ENCODE data around the gene RPS6KB2.

Gene RPS6KB2

DNA sequence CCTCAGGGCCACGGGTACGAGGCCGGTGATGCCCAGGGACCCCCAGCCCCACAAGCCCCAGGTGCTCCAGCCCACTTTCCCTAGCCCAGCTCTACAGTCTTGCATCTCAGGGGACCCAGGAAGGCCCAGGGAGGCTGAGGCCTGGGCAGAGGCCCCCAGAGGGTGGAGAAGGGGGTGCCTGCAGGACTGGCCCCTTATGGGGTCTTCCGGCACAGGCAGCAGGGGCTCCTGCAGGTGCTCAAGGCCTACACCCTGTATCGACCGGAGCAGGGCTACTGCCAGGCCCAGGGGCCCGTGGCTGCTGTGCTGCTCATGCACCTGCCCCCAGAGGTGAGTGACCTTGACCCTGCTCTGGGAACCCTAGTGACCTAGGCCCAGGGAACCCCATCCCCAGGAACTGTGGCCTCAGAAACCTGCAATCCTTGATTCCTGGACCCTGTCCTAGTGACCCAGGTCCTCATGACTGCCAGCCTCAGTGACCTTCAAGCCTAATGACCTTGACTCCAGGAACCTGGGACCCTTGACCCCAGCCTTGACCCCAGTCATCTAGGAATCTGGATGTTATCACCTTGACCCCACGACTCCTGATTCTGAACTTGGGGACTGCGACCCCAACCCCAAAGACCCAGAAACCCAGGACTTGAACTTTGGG is 22.5 kb upstream of the RPS6KB2 start:
- H3K18ac ChIP-seq (ENCODE audit: low read length) = no peak overlapping the region
- no peak overlapping the region for H3K4me3 ChIP-seq (ENCODE audit: low read depth, low read length)
- no peak overlapping the region for H3K4ac ChIP-seq (ENCODE audit: low read depth, low read length)
- DNase-seq = no peak
- H3K4me2 ChIP-seq (ENCODE audit: low read length) = no peak overlapping the region
- no peak overlapping the region for H2AK5ac ChIP-seq (ENCODE audit: low read length)
- H3K23ac ChIP-seq (ENCODE audit: low read length) = no peak overlapping the region
- H3K27me3 ChIP-seq (ENCODE audit: insufficient read depth, low read length) = no peaks in the 10 kb centered on the region
- no peak overlapping the region for H4K12ac ChIP-seq (ENCODE audit: low read depth, low read length)
- H3K79me1 ChIP-seq (ENCODE audit: low read length) = peaks cover 10% of the 10 kb centered on the region
- no peak overlapping the region for H2AFZ ChIP-seq (ENCODE audit: insufficient read depth, low read length, poor library complexity)
- no peak overlapping the region for H4K91ac ChIP-seq (ENCODE audit: low read depth, low read length)
- no peak overlapping the region for H2BK120ac ChIP-seq (ENCODE audit: insufficient read depth, low read length, poor library complexity)
- no CpG with 5 or more reads among the region's 9 CpGs for WGBS (ENCODE audit: extremely low coverage, insufficient coverage, insufficient read length)
- peaks cover 5 to 9% of the 10 kb centered on the region in 2 experiments for H3K4me1 ChIP-seq (ENCODE audit: control insufficient read depth in 1 of 2, insufficient read depth in 2 of 2, low read length in 2 of 2)
- no peak overlapping the region for H4K8ac ChIP-seq (ENCODE audit: low read depth, low read length)
- H3K9me3 ChIP-seq (ENCODE audit: insufficient read depth, low read depth, low read length) = no peaks in the 10 kb centered on the region
- H3K36me3 ChIP-seq (ENCODE audit: control insufficient read depth in 1 of 2, insufficient read depth in 2 of 2, low read length in 2 of 2) = no peaks in the 10 kb centered on the region
- H2BK12ac ChIP-seq (ENCODE audit: low read length) = no peak overlapping the region
- peaks cover 10% of the 10 kb centered on the region for H3K79me2 ChIP-seq (ENCODE audit: control insufficient read depth, insufficient read depth, low read length, poor library complexity)
- H3K14ac ChIP-seq (ENCODE audit: low read length) = no peak overlapping the region
- no peak overlapping the region for H2BK5ac ChIP-seq (ENCODE audit: low read depth, low read length, poor library complexity)
- H3K9ac ChIP-seq (ENCODE audit: low read length) = no peak overlapping the region
- no peak overlapping the region for H3K27ac ChIP-seq (ENCODE audit: low read depth, low read length)

DNA sequence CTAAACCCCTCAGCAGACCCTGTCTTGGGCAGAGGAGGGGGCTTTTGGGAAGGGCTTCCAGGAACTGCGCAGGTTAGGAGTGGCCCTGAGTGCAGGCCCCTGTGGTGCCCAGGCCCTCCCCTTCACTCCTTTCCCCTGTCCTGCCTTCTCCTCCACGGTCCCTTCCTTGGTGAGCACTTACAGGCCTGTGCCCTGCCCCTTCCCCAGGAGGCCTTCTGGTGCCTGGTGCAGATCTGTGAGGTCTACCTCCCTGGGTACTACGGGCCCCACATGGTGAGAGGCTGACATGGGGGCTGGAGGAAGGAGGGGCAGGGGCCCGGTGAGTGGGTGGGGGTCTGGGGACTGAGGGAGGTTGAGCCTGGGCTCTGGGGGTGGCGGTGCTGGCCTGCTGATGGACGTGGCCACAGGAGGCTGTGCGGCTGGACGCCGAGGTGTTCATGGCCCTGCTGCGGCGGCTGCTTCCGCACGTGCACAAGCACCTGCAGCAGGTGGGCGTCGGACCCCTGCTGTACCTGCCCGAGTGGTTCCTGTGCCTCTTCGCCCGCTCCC is 21.8 kb upstream of the RPS6KB2 start:
- Histone ChIP-seq H3K4me2 (ENCODE audit: low read length) (no peak overlapping the region), H4K91ac (ENCODE audit: low read depth, low read length) (no peak overlapping the region)

DNA sequence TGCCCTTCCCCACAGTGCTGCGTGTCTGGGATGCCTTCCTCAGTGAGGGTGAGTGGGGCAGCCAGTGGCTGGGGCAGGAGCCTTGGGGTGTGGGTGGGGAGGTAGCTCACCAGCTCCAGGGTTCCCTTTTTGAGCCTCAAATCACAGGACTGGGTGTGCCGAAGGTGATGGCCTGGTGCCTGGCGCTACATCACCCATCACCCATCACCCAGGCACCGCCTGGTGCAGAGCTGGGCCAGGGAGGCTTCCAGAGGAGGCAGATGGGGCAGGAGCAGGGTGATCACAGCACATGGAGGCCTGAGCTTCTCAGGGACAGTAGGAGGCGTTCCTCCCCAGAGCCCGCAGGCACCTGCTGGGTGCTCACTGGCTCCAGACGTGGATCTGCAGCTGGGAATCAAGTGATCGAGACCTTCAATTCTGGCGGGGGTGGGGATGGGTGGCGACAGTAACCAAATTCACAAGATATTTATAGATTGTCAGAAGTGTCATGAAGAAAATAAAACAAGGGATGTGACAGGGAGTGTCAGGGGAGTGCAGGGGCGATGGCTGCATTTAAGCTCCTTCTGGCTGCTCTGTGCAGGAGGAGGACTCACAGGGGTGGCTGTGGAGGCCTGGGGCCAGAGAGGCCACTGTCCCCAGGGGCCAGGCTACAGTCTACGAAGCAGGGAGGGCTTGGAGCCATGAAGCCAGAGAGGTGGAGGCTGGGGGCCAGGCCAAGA is 21.2 kb upstream of the RPS6KB2 start:
- Histone ChIP-seq H3K79me2 (ENCODE audit: control insufficient read depth, insufficient read depth, low read length, poor library complexity) (peaks cover under 1% of the 10 kb centered on the region), H2BK12ac (ENCODE audit: low read length) (no peak overlapping the region), H3K9ac (ENCODE audit: low read length) (no peak overlapping the region), H3K18ac (ENCODE audit: low read length) (no peak overlapping the region), H3K79me1 (ENCODE audit: low read length) (peaks cover under 1% of the 10 kb centered on the region), H4K91ac (ENCODE audit: low read depth, low read length) (no peak overlapping the region), H3K14ac (ENCODE audit: low read length) (no peak overlapping the region), H3K4ac (ENCODE audit: low read depth, low read length) (no peak overlapping the region), H3K23ac (ENCODE audit: low read length) (no peak overlapping the region), H2BK5ac (ENCODE audit: low read depth, low read length, poor library complexity) (no peak overlapping the region), H3K36me3 (ENCODE audit: control insufficient read depth in 1 of 2, insufficient read depth in 2 of 2, low read length in 2 of 2) (no peaks in the 10 kb centered on the region), H4K12ac (ENCODE audit: low read depth, low read length) (no peak overlapping the region), H3K4me1 (ENCODE audit: control insufficient read depth in 1 of 2, insufficient read depth in 2 of 2, low read length in 2 of 2) (peaks cover under 1 to 4% of the 10 kb centered on the region in 2 experiments), H2AK5ac (ENCODE audit: low read length) (no peak overlapping the region), H3K27me3 (ENCODE audit: insufficient read depth, low read length) (no peaks in the 10 kb centered on the region), H3K4me2 (ENCODE audit: low read length) (no peak overlapping the region), H3K4me3 (ENCODE audit: low read depth, low read length) (no peak overlapping the region), H3K27ac (ENCODE audit: low read depth, low read length) (no peak overlapping the region), H3K9me3 (ENCODE audit: insufficient read depth, low read depth, low read length) (no peaks in the 10 kb centered on the region), H2BK120ac (ENCODE audit: insufficient read depth, low read length, poor library complexity) (no peak overlapping the region), H2AFZ (ENCODE audit: insufficient read depth, low read length, poor library complexity) (no peak overlapping the region), H4K8ac (ENCODE audit: low read depth, low read length) (no peak overlapping the region)
- no CpG with 5 or more reads among the region's 12 CpGs for WGBS (ENCODE audit: extremely low coverage, insufficient coverage, insufficient read length)
- DNase-seq = peak in 1 of 2 donors; percentile 18

More for the DNA sequence above, 21.8 kb upstream of the RPS6KB2 start:
- Histone ChIP-seq H2BK120ac (ENCODE audit: insufficient read depth, low read length, poor library complexity) (no peak overlapping the region), H3K4me1 (ENCODE audit: control insufficient read depth in 1 of 2, insufficient read depth in 2 of 2, low read length in 2 of 2) (peaks cover 3 to 6% of the 10 kb centered on the region in 2 experiments), H3K4me3 (ENCODE audit: low read depth, low read length) (no peak overlapping the region), H3K9me3 (ENCODE audit: insufficient read depth, low read depth, low read length) (no peaks in the 10 kb centered on the region), H2BK12ac (ENCODE audit: low read length) (no peak overlapping the region), H4K12ac (ENCODE audit: low read depth, low read length) (no peak overlapping the region), H2AFZ (ENCODE audit: insufficient read depth, low read length, poor library complexity) (no peak overlapping the region), H3K36me3 (ENCODE audit: control insufficient read depth in 1 of 2, insufficient read depth in 2 of 2, low read length in 2 of 2) (no peaks in the 10 kb centered on the region), H2BK5ac (ENCODE audit: low read depth, low read length, poor library complexity) (no peak overlapping the region), H3K27ac (ENCODE audit: low read depth, low read length) (no peak overlapping the region), H3K4ac (ENCODE audit: low read depth, low read length) (no peak overlapping the region), H3K14ac (ENCODE audit: low read length) (no peak overlapping the region), H3K9ac (ENCODE audit: low read length) (no peak overlapping the region), H3K23ac (ENCODE audit: low read length) (no peak overlapping the region), H3K79me2 (ENCODE audit: control insufficient read depth, insufficient read depth, low read length, poor library complexity) (peaks cover 3% of the 10 kb centered on the region), H3K79me1 (ENCODE audit: low read length) (peaks cover 5% of the 10 kb centered on the region), H4K8ac (ENCODE audit: low read depth, low read length) (no peak overlapping the region), H3K27me3 (ENCODE audit: insufficient read depth, low read length) (no peaks in the 10 kb centered on the region), H2AK5ac (ENCODE audit: low read length) (no peak overlapping the region), H3K18ac (ENCODE audit: low read length) (no peak overlapping the region)
- DNase-seq = no peak
- WGBS (ENCODE audit: extremely low coverage, insufficient coverage, insufficient read length) = no CpG with 5 or more reads among the region's 18 CpGs

DNA sequence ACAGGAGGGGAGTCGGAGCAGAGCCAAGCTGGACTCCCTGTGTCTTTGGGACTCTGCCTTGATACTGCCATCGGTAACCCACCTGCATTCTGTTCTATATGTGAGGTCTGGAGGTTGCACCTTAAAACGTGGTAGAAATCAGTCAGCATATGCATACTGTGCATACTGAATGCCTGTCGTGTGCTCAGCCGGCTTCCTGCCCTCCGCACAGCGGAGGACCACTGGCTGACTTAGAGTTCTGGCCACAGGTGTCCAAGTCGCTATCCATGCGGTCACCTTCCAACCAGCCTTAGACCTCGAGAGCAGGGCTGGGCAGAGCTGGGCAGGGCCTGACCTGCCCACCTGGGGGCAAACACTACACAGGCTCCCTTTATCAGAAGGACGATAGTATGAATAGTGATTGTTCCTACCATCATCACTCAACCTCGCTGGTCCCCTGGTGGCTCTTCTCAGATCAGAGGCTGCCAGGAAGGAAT is 20.6 kb upstream of the RPS6KB2 start:
- Histone ChIP-seq H3K9ac (ENCODE audit: low read length) (no peak overlapping the region), H3K4me1 (ENCODE audit: control insufficient read depth in 1 of 2, insufficient read depth in 2 of 2, low read length in 2 of 2) (peaks cover 0 to 3% of the 10 kb centered on the region in 2 experiments), H4K91ac (ENCODE audit: low read depth, low read length) (no peak overlapping the region), H3K4ac (ENCODE audit: low read depth, low read length) (no peak overlapping the region), H3K4me2 (ENCODE audit: low read length) (no peak overlapping the region), H3K27ac (ENCODE audit: low read depth, low read length) (no peak overlapping the region), H3K23ac (ENCODE audit: low read length) (no peak overlapping the region), H3K79me1 (ENCODE audit: low read length) (no peaks in the 10 kb centered on the region), H2BK12ac (ENCODE audit: low read length) (no peak overlapping the region), H4K8ac (ENCODE audit: low read depth, low read length) (no peak overlapping the region), H3K9me3 (ENCODE audit: insufficient read depth, low read depth, low read length) (no peaks in the 10 kb centered on the region), H3K79me2 (ENCODE audit: control insufficient read depth, insufficient read depth, low read length, poor library complexity) (no peaks in the 10 kb centered on the region), H3K4me3 (ENCODE audit: low read depth, low read length) (no peak overlapping the region), H3K14ac (ENCODE audit: low read length) (no peak overlapping the region), H3K36me3 (ENCODE audit: control insufficient read depth in 1 of 2, insufficient read depth in 2 of 2, low read length in 2 of 2) (no peaks in the 10 kb centered on the region), H3K27me3 (ENCODE audit: insufficient read depth, low read length) (no peaks in the 10 kb centered on the region), H2BK5ac (ENCODE audit: low read depth, low read length, poor library complexity) (no peak overlapping the region), H2AK5ac (ENCODE audit: low read length) (no peak overlapping the region), H3K18ac (ENCODE audit: low read length) (no peak overlapping the region), H2BK120ac (ENCODE audit: insufficient read depth, low read length, poor library complexity) (no peak overlapping the region), H2AFZ (ENCODE audit: insufficient read depth, low read length, poor library complexity) (no peak overlapping the region), H4K12ac (ENCODE audit: low read depth, low read length) (no peak overlapping the region)
- no peak for DNase-seq
- WGBS (ENCODE audit: extremely low coverage, insufficient coverage, insufficient read length) = no CpG with 5 or more reads among the region's 12 CpGs

All from trophoblast cell (in vitro differentiated cells and primary cell).